ENCODE measurements around the gene NR2C2AP.

GRCh38 chr19:19209372-19209771, 6.2 kb upstream of the NR2C2AP start:
- TF ChIP-seq CTCF (IDR thresholded peaks at IDR 0.05): no peak
- no peak for TF ChIP-seq EP300 (IDR thresholded peaks at IDR 0.05)
- no peak for TF ChIP-seq POLR2A (IDR thresholded peaks at IDR 0.05)
- no peak for TF ChIP-seq POLR2AphosphoS5 (IDR thresholded peaks at IDR 0.05)
